Progenitor cell of endocrine pancreas (in vitro differentiated cells): ENCODE data around the gene LILRB5. TPM values are rescaled to one million over a fixed set of nuclear protein-coding genes. Genes with fewer than 3 reads are reported as not detected.
"Not testable (repeated sequence)": the region's sequence is repeated elsewhere in the genome, so short reads cannot be mapped to it uniquely, and the experiment has no call there.

Experiments used
- DNase-seq: peaks from one replicate; pipeline ENCODE4 v3.0.0; 2021; ENCODE audit warnings: low spot score; ENCODE audit not compliant: unreplicated experiment
- H3K27ac Mint-ChIP-seq: 2 replicates; pipeline ENCODE4 v1.8.0; 2021; ENCODE audit warnings: mild to moderate bottlenecking, moderate library complexity, mixed read lengths
- H3K27me3 Mint-ChIP-seq: 2 replicates; pipeline ENCODE4 v1.8.0; 2021; ENCODE audit warnings: mixed read lengths
- H3K36me3 Mint-ChIP-seq: 2 replicates; pipeline ENCODE4 v1.8.0; 2022; ENCODE audit warnings: mixed read lengths; ENCODE audit not compliant: insufficient read depth
- H3K4me1 Mint-ChIP-seq: 2 replicates; pipeline ENCODE4 v1.8.0; 2021; ENCODE audit warnings: low read depth, mixed read lengths
- H3K4me3 Mint-ChIP-seq: 2 replicates; pipeline ENCODE4 v1.8.0; 2021; ENCODE audit warnings: low read depth, mild to moderate bottlenecking, moderate library complexity, mixed read lengths
- H3K9me3 Mint-ChIP-seq: 2 replicates; pipeline ENCODE4 v1.8.0; 2021; ENCODE audit warnings: low read depth, mixed read lengths
- total RNA-seq: library from RNA; stranded (reverse); gene quantifications from 2 replicates; pipeline ENCODE4 v1.2.1, GENCODE V29; 2021
- TF ChIP-seq, protein P1 (sequence below): fragments of 200-600 bp; sonication (generic); IDR thresholded peaks from one replicate; pipeline ENCODE4 v1.5.0; 2021; ENCODE audit warnings: antibody characterized with exemption, mild to moderate bottlenecking; ENCODE audit not compliant: unreplicated experiment

The LILRB5 gene
- total RNA-seq, 1 donor from 2014 or later, result not detected

GRCh38 chr19:54298357-54299125, 41.5 kb upstream of the LILRB5 start:
- H3K4me3 Mint-ChIP-seq, result no peak overlapping the region
- TF ChIP-seq, protein P1, sequence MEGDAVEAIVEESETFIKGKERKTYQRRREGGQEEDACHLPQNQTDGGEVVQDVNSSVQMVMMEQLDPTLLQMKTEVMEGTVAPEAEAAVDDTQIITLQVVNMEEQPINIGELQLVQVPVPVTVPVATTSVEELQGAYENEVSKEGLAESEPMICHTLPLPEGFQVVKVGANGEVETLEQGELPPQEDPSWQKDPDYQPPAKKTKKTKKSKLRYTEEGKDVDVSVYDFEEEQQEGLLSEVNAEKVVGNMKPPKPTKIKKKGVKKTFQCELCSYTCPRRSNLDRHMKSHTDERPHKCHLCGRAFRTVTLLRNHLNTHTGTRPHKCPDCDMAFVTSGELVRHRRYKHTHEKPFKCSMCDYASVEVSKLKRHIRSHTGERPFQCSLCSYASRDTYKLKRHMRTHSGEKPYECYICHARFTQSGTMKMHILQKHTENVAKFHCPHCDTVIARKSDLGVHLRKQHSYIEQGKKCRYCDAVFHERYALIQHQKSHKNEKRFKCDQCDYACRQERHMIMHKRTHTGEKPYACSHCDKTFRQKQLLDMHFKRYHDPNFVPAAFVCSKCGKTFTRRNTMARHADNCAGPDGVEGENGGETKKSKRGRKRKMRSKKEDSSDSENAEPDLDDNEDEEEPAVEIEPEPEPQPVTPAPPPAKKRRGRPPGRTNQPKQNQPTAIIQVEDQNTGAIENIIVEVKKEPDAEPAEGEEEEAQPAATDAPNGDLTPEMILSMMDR, result no peak
- H3K36me3 Mint-ChIP-seq, result no peaks in the 10 kb centered on the region
- DNase-seq, result no peak
- H3K9me3 Mint-ChIP-seq, result no peaks in the 10 kb centered on the region
- peaks cover 40% of the 10 kb centered on the region for H3K27me3 Mint-ChIP-seq
- no peak overlapping the region for H3K27ac Mint-ChIP-seq
- no peaks in the 10 kb centered on the region for H3K4me1 Mint-ChIP-seq

- no peak overlapping the region for H3K4me3 Mint-ChIP-seq
- TF ChIP-seq, protein P1, result no peak
- no peaks in the 10 kb centered on the region for H3K4me1 Mint-ChIP-seq
- H3K36me3 Mint-ChIP-seq, result no peaks in the 10 kb centered on the region
- H3K27me3 Mint-ChIP-seq, result peaks cover 47% of the 10 kb centered on the region
- DNase-seq, result no peak
- H3K27ac Mint-ChIP-seq, result no peak overlapping the region
- H3K9me3 Mint-ChIP-seq, result no peaks in the 10 kb centered on the region
These were observed 40.8 kb upstream of the LILRB5 start for GRCh38 chr19:54297759-54298305.

DNA sequence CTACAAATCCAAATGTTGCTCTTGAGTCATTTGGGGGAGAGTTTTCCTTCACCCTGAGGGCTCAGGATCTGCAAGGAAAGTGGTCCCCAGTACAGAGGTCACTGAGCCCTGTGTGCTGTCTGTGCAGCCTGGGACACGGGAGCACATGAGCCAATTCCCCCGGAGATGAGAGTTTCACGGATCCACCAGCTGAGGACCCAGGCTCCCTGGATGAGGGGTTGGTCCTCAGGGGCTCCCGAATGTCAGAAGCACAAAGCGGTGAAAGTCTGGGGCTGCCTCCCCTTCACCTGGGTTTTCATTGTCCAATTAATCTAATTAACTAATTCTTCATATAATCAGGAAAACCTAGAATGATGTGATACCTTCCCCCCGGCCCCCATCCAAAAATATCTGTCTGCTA, 37.5 kb upstream of the LILRB5 start:
- Mint-ChIP-seq H3K27me3 (peaks cover 48% of the 10 kb centered on the region), H3K4me3 (no peak overlapping the region), H3K27ac (no peak overlapping the region), H3K9me3 (no peaks in the 10 kb centered on the region), H3K4me1 (no peaks in the 10 kb centered on the region), H3K36me3 (no peaks in the 10 kb centered on the region)
- TF ChIP-seq, protein P1, result no peak
- no peak for DNase-seq

DNA sequence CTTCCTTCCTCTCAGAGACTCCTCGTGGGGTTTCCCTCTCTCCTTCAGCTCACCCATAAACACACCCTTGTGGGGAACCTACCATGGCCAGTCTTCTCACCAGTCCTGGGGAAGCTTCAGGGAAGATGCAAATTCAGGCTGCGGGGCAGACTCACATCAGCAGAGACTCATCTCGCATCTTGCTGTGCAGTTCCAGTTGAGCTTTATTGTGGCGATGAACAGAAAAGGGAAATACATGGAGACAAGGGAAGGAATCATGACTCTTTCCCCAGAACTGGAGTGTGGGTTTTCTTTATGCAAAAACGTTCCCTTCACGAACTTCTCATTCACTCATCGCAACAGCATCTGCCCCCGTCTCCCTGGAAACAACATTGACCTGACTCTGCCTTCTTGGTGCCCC, 32.1 kb upstream of the LILRB5 start:
- H3K4me3 Mint-ChIP-seq, H3K9me3 Mint-ChIP-seq, DNase-seq, H3K4me1 Mint-ChIP-seq, H3K27ac Mint-ChIP-seq, H3K36me3 Mint-ChIP-seq: not testable (repeated sequence)
- H3K27me3 Mint-ChIP-seq, result peaks cover 61% of the 10 kb centered on the region

DNA sequence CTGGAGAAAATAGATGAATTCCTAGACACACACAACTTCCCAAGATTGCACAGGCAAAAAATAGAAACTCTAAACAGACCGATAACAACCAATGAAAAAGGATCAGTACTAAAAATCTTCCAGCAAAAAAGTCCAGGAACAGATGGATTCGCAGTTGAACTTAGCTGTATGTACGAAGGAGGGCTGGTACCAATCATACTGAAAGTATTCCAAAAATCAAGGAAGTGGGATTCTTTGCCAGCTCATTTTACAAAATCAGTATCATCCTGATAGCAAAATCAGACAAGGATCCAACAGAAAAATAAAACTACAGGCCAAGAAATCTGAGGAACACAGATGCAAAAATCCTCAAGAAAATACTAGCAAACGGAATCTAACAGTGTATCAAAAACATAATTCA, 30.4 kb upstream of the LILRB5 start:
- H3K4me1 Mint-ChIP-seq, result no peaks in the 10 kb centered on the region
- no peak for DNase-seq
- H3K27me3 Mint-ChIP-seq, result peaks cover 56% of the 10 kb centered on the region
- no peak overlapping the region for H3K4me3 Mint-ChIP-seq
- H3K9me3 Mint-ChIP-seq, result no peaks in the 10 kb centered on the region
- TF ChIP-seq, protein P1, result no peak
- no peaks in the 10 kb centered on the region for H3K36me3 Mint-ChIP-seq
- no peak overlapping the region for H3K27ac Mint-ChIP-seq

- DNase-seq, H3K9me3 Mint-ChIP-seq, H3K27ac Mint-ChIP-seq, H3K4me1 Mint-ChIP-seq, H3K4me3 Mint-ChIP-seq, H3K36me3 Mint-ChIP-seq: not testable (repeated sequence)
- H3K27me3 Mint-ChIP-seq, result peaks cover 62% of the 10 kb centered on the region
These were observed 29.2 kb upstream of the LILRB5 start for GRCh38 chr19:54286283-54286682.

- H3K27ac Mint-ChIP-seq, H3K36me3 Mint-ChIP-seq, H3K4me1 Mint-ChIP-seq, H3K9me3 Mint-ChIP-seq, H3K4me3 Mint-ChIP-seq, DNase-seq: not testable (repeated sequence)
- H3K27me3 Mint-ChIP-seq, result peaks cover 65% of the 10 kb centered on the region
These were observed 28.5 kb upstream of the LILRB5 start for GRCh38 chr19:54285427-54286056.
